C4-2B (cell line): ENCODE measurements around the gene DDX39A.
"Not testable (repeated sequence)": the region's sequence is repeated elsewhere in the genome, so short reads cannot be mapped to it uniquely, and the experiment has no call there.

Experiments
- H3K27ac ChIP-seq: fragments of 450-650 bp; 2 replicates; pipeline ENCODE4 v1.5.1; 2017
- ZFX ChIP-seq: fragments of 450-650 bp; IDR thresholded peaks from 2 replicates; pipeline ENCODE4 v1.6.1; 2017
- TF ChIP-seq, protein P1 (sequence below): fragments of 450-650 bp; conservative IDR thresholded peaks from 2 replicates; pipeline ENCODE4 v1.5.1; 2017; ENCODE audit warnings: mild to moderate bottlenecking

The DDX39A gene

DNA sequence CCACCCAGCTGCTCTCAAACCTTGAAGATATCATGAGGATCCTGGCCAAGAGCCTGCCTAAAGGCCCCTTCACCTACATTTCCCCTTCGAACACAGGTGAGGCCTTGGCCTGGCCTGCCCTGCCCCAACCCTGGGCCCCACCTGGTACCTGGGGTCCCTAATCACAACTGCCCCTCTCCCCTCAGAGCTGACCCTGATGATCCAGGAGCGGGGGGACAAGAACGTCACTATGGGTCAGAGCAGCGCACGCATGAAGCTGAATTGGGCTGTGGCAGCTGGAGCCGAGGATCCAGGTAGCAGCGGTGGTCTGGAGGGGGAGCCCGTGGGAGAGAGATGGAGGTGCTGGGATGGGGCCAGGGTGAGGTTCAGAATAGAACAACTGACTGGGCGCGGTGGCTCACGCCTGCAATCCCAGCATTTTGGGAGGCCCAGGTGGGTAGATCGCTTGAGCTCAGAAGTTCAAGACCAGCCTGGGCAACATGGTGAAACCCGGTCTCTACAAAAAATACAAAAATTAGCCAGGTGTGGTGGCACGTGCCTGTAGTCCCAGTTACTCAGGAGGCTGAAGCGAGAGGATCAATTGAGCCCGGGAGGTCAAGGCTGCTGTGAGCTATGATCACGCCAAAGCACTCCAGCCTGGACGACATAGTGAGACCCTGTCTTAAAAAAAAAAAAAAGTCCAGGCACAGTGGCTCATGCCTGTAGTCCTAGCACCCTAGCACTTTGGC, 17.5 kb downstream of the DDX39A start:
- no peak for TF ChIP-seq ZFX
- H3K27ac ChIP-seq = no peak overlapping the region

DNA sequence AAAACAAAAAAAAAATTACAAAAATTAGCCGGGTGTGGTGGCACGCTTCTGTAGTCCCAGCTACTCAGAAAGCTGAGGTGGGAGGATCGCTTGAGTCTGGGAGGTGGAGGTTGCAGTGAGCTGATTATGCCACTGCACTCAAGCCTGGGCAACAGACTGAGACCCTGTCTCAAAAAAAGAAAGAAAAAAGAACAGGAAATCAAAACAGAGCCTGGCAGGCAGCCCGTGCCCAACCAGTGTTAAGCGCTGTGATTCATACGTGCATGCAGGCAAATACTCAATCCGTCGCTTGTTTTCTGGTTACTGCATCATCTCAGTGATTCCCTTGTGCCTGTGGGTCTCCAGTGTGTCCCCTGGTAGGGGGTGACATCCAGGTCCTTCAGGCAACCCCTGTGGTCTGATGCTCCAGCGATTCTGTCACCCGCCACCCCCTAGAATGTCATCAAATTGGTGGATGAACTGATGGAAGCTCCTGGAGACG, 18.1 kb downstream of the DDX39A start:
- TF ChIP-seq, protein P1, sequence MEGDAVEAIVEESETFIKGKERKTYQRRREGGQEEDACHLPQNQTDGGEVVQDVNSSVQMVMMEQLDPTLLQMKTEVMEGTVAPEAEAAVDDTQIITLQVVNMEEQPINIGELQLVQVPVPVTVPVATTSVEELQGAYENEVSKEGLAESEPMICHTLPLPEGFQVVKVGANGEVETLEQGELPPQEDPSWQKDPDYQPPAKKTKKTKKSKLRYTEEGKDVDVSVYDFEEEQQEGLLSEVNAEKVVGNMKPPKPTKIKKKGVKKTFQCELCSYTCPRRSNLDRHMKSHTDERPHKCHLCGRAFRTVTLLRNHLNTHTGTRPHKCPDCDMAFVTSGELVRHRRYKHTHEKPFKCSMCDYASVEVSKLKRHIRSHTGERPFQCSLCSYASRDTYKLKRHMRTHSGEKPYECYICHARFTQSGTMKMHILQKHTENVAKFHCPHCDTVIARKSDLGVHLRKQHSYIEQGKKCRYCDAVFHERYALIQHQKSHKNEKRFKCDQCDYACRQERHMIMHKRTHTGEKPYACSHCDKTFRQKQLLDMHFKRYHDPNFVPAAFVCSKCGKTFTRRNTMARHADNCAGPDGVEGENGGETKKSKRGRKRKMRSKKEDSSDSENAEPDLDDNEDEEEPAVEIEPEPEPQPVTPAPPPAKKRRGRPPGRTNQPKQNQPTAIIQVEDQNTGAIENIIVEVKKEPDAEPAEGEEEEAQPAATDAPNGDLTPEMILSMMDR = no peak
- TF ChIP-seq ZFX = no peak

DNA sequence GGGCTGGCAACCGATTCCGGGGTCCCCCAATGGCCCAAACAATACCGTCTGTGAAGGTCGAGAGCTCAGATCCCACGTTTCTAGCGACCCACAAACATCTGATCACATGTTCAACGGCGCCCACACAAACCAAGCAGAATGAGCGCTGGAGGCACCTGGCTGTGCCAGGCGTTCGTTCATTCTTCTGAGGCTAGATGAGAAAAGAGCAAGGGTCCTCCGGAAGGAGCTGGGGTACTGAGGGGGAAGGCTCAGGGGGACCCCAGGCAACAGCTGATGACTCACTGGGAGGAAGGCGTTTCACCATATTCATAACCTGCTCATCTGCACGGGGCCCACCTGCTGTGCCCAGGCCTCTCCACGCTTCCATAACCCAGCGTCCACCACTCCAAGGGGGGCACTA, 22.0 kb downstream of the DDX39A start:
- H3K27ac ChIP-seq = not testable (repeated sequence)

More for the DNA sequence above, 18.1 kb downstream of the DDX39A start:
- H3K27ac ChIP-seq = no peak overlapping the region

DNA sequence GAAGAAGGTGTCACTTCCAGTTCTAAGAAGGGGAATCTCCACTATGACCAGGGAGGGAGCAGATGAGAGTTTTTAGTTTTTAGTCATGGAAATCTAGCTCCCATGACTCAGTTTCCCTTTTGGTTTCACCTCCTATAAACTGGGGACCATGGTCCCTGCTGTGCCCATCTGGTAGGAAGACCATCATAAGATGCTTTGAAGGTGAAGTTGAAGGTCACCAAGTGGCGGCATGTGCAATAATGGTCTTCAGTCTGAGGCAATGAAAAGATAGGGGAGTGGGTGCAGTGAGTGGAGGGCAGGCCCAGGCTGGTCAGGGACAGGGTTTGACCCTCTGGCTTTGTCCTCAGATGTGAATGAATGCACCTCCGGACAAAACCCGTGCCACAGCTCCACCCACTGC, 22.4 kb downstream of the DDX39A start:
- not testable (repeated sequence) for H3K27ac ChIP-seq

DNA sequence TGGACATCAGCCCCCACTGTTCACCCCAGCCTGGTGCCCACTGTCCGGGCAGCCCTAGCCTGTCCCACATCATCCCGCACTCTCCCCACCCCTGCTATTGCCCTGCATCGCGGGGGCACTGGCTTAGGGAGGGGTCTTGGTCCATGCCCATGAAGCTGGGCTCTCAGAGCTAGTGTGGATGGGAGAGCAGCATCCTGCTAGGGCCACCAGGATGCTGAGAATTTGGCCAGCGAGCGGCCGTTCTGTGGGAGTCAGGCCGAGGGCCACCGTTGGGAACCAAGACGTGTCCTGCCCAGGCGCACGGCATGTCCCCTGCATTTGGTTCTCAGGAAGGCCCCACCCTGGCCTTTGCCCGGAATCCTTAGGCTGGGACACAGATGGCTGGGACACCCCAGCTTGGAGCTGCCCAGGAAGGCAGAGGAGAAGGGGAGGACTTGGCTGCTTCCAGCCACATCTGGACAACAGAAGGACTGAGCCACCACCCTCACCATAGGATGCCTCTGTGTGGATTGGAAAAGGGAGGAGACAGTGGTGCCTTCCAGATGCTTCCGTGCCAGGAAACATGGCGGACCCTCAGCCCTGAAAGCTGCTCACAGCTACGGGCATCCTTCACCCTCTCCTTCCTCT, 23.3 kb downstream of the DDX39A start:
- TF ChIP-seq, protein P1 = no peak
- TF ChIP-seq ZFX = no peak
- H3K27ac ChIP-seq = no peak overlapping the region

DNA sequence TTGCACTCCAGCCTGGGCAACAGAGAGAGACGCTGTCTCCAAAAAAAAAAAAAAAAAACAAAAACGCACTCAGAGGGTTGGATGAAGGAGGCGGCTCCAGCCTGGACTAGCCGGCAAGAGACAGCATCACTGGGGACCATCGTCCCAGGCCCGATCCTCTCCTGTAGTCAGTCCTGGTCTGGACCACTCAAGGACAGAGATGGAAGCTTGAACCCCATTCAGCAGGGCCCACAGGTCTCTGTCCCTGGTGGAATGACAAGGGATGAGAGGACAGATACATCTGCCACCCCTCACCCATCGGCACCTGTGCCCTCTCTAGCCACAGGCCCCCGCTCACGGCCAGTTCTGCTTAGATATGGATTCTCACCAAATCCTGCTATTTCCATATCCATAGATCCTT, 23.9 kb downstream of the DDX39A start:
- TF ChIP-seq ZFX = no peak
- no peak overlapping the region for H3K27ac ChIP-seq

DNA sequence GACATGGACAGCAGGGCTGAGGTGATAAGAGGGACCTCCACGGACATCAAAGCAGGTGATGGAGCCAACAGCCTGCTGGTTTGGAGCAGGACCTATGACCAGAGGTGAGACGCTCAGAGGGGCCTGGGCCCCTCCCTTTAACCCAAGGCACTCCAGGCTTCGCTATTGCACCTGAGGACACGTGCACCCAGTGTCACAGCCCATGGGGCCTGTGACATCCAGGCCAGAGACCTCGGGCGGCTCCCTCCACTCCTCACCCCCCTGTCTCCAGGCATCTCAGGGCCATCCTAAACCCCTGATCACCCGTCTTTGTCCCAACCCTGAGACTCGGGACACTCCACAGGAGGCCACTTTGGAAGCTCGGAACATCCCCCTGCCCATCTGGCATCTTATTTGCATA, 25.0 kb downstream of the DDX39A start:
- TF ChIP-seq, protein P1 = no peak
- no peak for TF ChIP-seq ZFX
- H3K27ac ChIP-seq = no peak overlapping the region

DNA sequence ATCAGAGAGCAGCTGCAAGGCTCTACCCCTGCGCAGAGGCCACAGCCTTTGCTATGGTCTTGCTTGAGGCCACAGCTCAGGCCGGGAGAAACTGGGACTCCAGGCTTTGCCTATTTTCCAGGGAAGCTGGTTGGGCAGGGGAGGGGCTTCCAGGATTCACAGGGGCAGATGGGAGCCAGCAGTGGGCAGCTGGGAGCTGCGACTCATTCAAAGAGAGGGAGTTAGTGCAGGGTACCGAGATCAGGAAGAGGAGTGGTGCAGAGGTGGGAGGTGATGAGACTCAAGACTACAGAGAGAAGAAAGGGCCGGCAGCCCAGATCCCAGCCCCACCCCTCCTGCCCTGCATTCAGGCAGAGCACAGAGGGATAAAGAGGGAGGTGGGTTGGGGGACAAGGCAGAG, 25.8 kb downstream of the DDX39A start:
- TF ChIP-seq, protein P1 = no peak
- no peak for TF ChIP-seq ZFX
- H3K27ac ChIP-seq = no peak overlapping the region

DNA sequence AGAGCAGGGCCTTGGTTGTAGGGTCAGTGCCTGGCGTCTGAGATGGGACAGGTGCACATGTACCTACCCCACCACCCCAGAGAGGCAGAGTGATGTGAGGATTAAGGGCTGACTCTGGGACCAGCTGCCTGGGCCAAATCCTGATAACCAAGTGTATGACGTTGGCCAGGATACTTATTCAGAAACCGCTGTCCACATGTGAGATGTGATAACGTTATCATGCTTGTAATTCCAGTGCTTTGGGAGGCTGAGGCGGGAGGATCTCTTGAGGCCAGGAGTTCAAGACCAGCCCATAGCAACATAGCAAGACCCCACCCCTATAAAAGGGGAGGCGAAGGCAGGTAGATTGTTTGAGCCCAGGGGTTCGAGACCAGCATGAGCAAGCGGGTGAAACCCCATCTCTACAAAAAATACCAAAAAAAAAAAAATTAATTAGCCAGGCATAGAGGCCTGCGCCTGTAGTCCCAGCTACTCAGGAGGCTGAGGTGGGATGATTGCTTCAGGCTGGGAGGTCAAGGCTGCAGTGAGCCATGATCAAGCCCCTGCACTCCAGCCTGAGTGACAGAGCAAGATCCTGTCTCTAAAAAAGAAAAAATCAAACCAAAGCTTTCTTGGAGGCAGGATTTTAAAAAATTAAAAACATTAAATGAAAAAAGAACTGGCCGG, 27.9 kb downstream of the DDX39A start:
- TF ChIP-seq, protein P1 = no peak
- no peak for TF ChIP-seq ZFX
- no peak overlapping the region for H3K27ac ChIP-seq
